ENCODE data around the gene STEAP1B.
"Not testable (repeated sequence)": the region's sequence is repeated elsewhere in the genome, so short reads cannot be mapped to it uniquely, and the experiment has no call there.

The STEAP1B gene

GRCh38 chr7:22507320-22507719 is 7.3 kb upstream of the STEAP1B start:
- not testable (repeated sequence) for H4K91ac ChIP-seq (ENCODE audit: low read depth, low read length); H4K12ac ChIP-seq (ENCODE audit: low read depth, low read length); H3K27me3 ChIP-seq (ENCODE audit: insufficient read depth, low read length); H3K18ac ChIP-seq (ENCODE audit: low read length); H2AK5ac ChIP-seq (ENCODE audit: low read length); DNase-seq; H2BK5ac ChIP-seq (ENCODE audit: low read depth, low read length, poor library complexity); H3K14ac ChIP-seq (ENCODE audit: low read length); H3K9ac ChIP-seq (ENCODE audit: low read length); H3K79me2 ChIP-seq (ENCODE audit: control insufficient read depth, insufficient read depth, low read length, poor library complexity); H3K79me1 ChIP-seq (ENCODE audit: low read length); H3K4me1 ChIP-seq (ENCODE audit: control insufficient read depth in 1 of 2, insufficient read depth in 2 of 2, low read length in 2 of 2); H3K27ac ChIP-seq (ENCODE audit: low read depth, low read length); H3K4me2 ChIP-seq (ENCODE audit: low read length); H3K36me3 ChIP-seq (ENCODE audit: control insufficient read depth in 1 of 2, insufficient read depth in 2 of 2, low read length in 2 of 2); H2BK120ac ChIP-seq (ENCODE audit: insufficient read depth, low read length, poor library complexity); H3K23ac ChIP-seq (ENCODE audit: low read length); H3K4ac ChIP-seq (ENCODE audit: low read depth, low read length); H3K9me3 ChIP-seq (ENCODE audit: insufficient read depth, low read depth, low read length); H4K8ac ChIP-seq (ENCODE audit: low read depth, low read length); H3K4me3 ChIP-seq (ENCODE audit: low read depth, low read length); H2BK12ac ChIP-seq (ENCODE audit: low read length); H2AFZ ChIP-seq (ENCODE audit: insufficient read depth, low read length, poor library complexity)
- WGBS (ENCODE audit: extremely low coverage, insufficient coverage, insufficient read length) = no CpG with 5 or more reads among the region's 3 CpGs

- H3K14ac ChIP-seq (ENCODE audit: low read length); H4K8ac ChIP-seq (ENCODE audit: low read depth, low read length); H3K79me2 ChIP-seq (ENCODE audit: control insufficient read depth, insufficient read depth, low read length, poor library complexity); H2AK5ac ChIP-seq (ENCODE audit: low read length); H3K36me3 ChIP-seq (ENCODE audit: control insufficient read depth in 1 of 2, insufficient read depth in 2 of 2, low read length in 2 of 2); H3K9ac ChIP-seq (ENCODE audit: low read length); H3K9me3 ChIP-seq (ENCODE audit: insufficient read depth, low read depth, low read length); H3K23ac ChIP-seq (ENCODE audit: low read length); H3K18ac ChIP-seq (ENCODE audit: low read length); H3K27me3 ChIP-seq (ENCODE audit: insufficient read depth, low read length); H3K79me1 ChIP-seq (ENCODE audit: low read length); H2BK12ac ChIP-seq (ENCODE audit: low read length); DNase-seq; H4K12ac ChIP-seq (ENCODE audit: low read depth, low read length); H2BK120ac ChIP-seq (ENCODE audit: insufficient read depth, low read length, poor library complexity); H4K91ac ChIP-seq (ENCODE audit: low read depth, low read length); H3K4me2 ChIP-seq (ENCODE audit: low read length); H3K4me3 ChIP-seq (ENCODE audit: low read depth, low read length); H2BK5ac ChIP-seq (ENCODE audit: low read depth, low read length, poor library complexity); H3K4ac ChIP-seq (ENCODE audit: low read depth, low read length); H2AFZ ChIP-seq (ENCODE audit: insufficient read depth, low read length, poor library complexity); H3K27ac ChIP-seq (ENCODE audit: low read depth, low read length); H3K4me1 ChIP-seq (ENCODE audit: control insufficient read depth in 1 of 2, insufficient read depth in 2 of 2, low read length in 2 of 2): not testable (repeated sequence)
- no CpG with 5 or more reads among the region's 9 CpGs for whole genome bisulfite sequencing (ENCODE audit: extremely low coverage, insufficient coverage, insufficient read length)
Observed at GRCh38 chr7:22506316-22507020, 6.5 kb upstream of the STEAP1B start.

- not testable (repeated sequence) for H3K79me2 ChIP-seq (ENCODE audit: control insufficient read depth, insufficient read depth, low read length, poor library complexity); H2BK12ac ChIP-seq (ENCODE audit: low read length); DNase-seq; H4K8ac ChIP-seq (ENCODE audit: low read depth, low read length); H3K9me3 ChIP-seq (ENCODE audit: insufficient read depth, low read depth, low read length); H3K27me3 ChIP-seq (ENCODE audit: insufficient read depth, low read length); H3K36me3 ChIP-seq (ENCODE audit: control insufficient read depth in 1 of 2, insufficient read depth in 2 of 2, low read length in 2 of 2); H3K4ac ChIP-seq (ENCODE audit: low read depth, low read length); H2AK5ac ChIP-seq (ENCODE audit: low read length); H4K91ac ChIP-seq (ENCODE audit: low read depth, low read length); H3K23ac ChIP-seq (ENCODE audit: low read length); H3K14ac ChIP-seq (ENCODE audit: low read length); H3K18ac ChIP-seq (ENCODE audit: low read length); H3K9ac ChIP-seq (ENCODE audit: low read length); H2AFZ ChIP-seq (ENCODE audit: insufficient read depth, low read length, poor library complexity); H3K27ac ChIP-seq (ENCODE audit: low read depth, low read length); H2BK120ac ChIP-seq (ENCODE audit: insufficient read depth, low read length, poor library complexity); H3K4me2 ChIP-seq (ENCODE audit: low read length); H3K4me1 ChIP-seq (ENCODE audit: control insufficient read depth in 1 of 2, insufficient read depth in 2 of 2, low read length in 2 of 2); H3K4me3 ChIP-seq (ENCODE audit: low read depth, low read length); H3K79me1 ChIP-seq (ENCODE audit: low read length); H2BK5ac ChIP-seq (ENCODE audit: low read depth, low read length, poor library complexity); H4K12ac ChIP-seq (ENCODE audit: low read depth, low read length)
- no CpG with 5 or more reads among the region's 3 CpGs for WGBS (ENCODE audit: extremely low coverage, insufficient coverage, insufficient read length)
Observed at GRCh38 chr7:22504519-22504918, 4.5 kb upstream of the STEAP1B start.

- H3K4me3 ChIP-seq (ENCODE audit: low read depth, low read length); H4K8ac ChIP-seq (ENCODE audit: low read depth, low read length); H3K18ac ChIP-seq (ENCODE audit: low read length); H2BK120ac ChIP-seq (ENCODE audit: insufficient read depth, low read length, poor library complexity); H3K27me3 ChIP-seq (ENCODE audit: insufficient read depth, low read length); H3K4me2 ChIP-seq (ENCODE audit: low read length); H3K79me2 ChIP-seq (ENCODE audit: control insufficient read depth, insufficient read depth, low read length, poor library complexity); H2BK12ac ChIP-seq (ENCODE audit: low read length); H3K14ac ChIP-seq (ENCODE audit: low read length); H3K79me1 ChIP-seq (ENCODE audit: low read length); H3K9ac ChIP-seq (ENCODE audit: low read length); H3K36me3 ChIP-seq (ENCODE audit: control insufficient read depth in 1 of 2, insufficient read depth in 2 of 2, low read length in 2 of 2); H4K12ac ChIP-seq (ENCODE audit: low read depth, low read length); H3K9me3 ChIP-seq (ENCODE audit: insufficient read depth, low read depth, low read length); H2BK5ac ChIP-seq (ENCODE audit: low read depth, low read length, poor library complexity); H2AFZ ChIP-seq (ENCODE audit: insufficient read depth, low read length, poor library complexity); H4K91ac ChIP-seq (ENCODE audit: low read depth, low read length); H3K4ac ChIP-seq (ENCODE audit: low read depth, low read length); H3K27ac ChIP-seq (ENCODE audit: low read depth, low read length); H3K23ac ChIP-seq (ENCODE audit: low read length); H3K4me1 ChIP-seq (ENCODE audit: control insufficient read depth in 1 of 2, insufficient read depth in 2 of 2, low read length in 2 of 2); H2AK5ac ChIP-seq (ENCODE audit: low read length); DNase-seq: not testable (repeated sequence)
- no CpG with 5 or more reads among the region's 5 CpGs for WGBS (ENCODE audit: extremely low coverage, insufficient coverage, insufficient read length)
Observed at GRCh38 chr7:22502104-22502503, 2.1 kb upstream of the STEAP1B start.
